Endometrial microvascular endothelial cells (primary cell): ENCODE measurements around the gene RAB26. TPM values are rescaled to one million over a fixed set of nuclear protein-coding genes. Genes with fewer than 3 reads are reported as not detected.

Source experiments
- in situ Hi-C: cut with HindIII; loops from 2 replicates; pipeline ENCODE4 v1.10.0; 2017; ENCODE audit warnings: low sequenced_read_pairs, low pct_unique_long_range_greater_than_20kb; ENCODE audit errors: inconsistent ontology term
- total RNA-seq: library from RNA; depleted of rRNA; stranded (reverse); fragments of >200 nt; gene quantifications from one replicate; pipeline ENCODE4 v1.2.3, GENCODE V29; 2015; ENCODE audit errors: inconsistent ontology term

The RAB26 gene
- total RNA-seq, 1 donor from 2014 or later = 0.74 TPM

GRCh38 chr16:2186505-2186904 is 38.1 kb downstream of the RAB26 start:
- in situ Hi-C loops = no loop called here

DNA sequence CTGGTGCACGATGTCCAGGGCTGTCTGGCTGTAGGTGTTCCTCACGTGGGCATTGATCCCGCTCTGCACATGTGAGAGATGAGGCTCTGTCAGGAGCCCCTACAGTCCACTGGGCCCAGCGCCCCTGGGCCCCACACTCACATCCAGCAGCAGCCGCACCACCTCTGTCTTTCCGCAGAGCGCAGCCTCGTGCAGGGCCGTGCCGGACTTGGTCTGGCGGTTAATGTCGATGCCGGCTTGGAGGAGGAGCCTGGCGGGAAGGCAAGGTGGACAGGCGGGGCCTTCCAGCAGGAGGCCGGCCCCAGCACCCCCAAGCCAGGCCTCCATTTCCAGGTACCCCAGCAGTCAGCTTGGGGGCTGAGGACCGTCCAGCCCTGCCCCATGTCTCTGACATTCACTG is 38.8 kb downstream of the RAB26 start:
- in situ Hi-C loops = no loop called here

- in situ Hi-C loops = no loop called here
Measured at GRCh38 chr16:2188395-2188794, 40.0 kb downstream of the RAB26 start.

DNA sequence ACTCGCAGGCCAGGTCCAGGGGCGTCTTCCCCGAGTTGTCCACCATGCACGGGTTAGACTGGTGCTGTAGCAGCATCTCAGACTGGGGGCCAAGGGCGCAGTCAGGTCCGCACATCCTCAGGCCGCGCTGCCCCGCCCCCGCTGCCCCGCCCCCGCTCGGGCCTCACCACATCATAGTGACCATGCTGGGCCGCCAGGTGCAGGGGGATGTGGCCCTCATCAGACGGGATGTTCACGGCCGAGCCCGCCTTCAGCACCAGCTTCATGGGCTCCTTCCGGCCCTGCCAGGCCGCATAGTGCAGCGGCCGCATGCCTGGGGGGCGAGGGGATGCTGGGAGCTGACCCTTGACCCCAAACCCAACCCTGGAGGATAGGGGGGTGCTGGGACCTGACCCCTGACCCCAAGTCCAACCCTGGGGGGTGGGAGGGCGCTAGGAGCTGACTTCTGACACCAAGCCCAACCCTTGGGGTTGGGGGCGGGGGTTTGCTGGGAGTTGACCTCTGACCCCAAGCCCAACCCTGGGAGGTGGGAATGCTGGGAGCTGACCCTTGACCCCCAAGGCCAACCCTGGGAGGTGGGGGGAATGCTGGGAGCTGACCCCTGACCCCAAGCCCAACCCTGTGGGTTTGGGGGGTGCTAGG is 40.9 kb downstream of the RAB26 start:
- in situ Hi-C loops = no loop called here

- in situ Hi-C loops = no loop called here
Measured at GRCh38 chr16:2190002-2190658, 41.7 kb downstream of the RAB26 start.

DNA sequence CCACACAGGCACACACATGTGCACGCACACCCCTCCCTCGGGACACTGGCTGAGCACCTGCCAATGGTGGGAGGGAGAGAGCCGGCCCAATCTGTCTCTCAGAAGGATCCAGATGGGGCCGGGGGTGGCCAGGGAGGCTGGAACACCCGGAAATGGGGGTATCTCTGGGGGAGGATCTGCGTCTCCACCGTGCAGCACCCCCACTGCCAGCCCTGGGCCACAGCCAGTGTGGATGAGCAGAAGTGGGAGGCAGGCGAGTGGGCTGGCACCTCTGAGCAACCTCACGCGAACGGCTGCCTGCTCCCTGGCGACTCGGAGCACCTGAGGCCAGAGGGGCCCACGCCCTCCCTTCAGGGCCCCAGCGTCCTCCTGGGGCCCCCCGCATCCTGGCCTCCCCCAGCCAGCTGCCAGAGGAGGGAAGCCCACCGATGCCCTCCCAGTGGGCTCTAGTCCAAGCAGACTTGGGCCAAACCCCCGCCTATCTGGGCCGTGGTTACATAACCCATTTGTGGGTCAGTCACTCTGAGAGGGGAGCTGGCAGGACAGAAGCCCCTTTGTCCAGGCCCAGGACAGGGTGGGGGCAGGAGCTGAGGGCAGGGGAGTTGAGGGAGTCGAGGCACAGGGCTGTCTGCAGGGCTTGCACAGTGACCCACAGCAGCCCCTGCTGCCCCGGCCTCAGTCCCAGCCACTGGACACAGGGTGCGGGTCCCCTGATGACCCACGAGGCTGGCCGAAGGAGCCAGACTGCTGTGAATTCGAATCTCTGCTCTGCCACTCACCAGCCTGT is 42.4 kb downstream of the RAB26 start:
- in situ Hi-C loops = no loop called here

DNA sequence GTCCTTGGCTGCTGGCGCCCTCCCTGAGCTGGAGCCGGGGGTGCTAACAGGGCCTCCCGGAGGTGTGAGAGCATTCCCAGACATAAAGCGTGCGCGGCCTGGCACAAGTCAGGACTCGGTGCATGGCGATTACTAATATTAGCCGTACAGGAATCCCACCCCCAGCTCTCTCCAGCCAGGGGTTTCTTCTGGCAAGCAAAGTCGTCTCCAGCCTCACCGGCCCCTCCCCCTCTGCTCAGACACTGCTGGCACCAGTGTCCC is 43.0 kb downstream of the RAB26 start:
- in situ Hi-C loops = no loop called here

GRCh38 chr16:2194166-2194834 is 45.9 kb downstream of the RAB26 start:
- in situ Hi-C loops = no loop called here

- in situ Hi-C loops = no loop called here
Measured at GRCh38 chr16:2194852-2195321, 46.5 kb downstream of the RAB26 start.

GRCh38 chr16:2195322-2196161 is 47.1 kb downstream of the RAB26 start:
- in situ Hi-C loops = no loop called here

DNA sequence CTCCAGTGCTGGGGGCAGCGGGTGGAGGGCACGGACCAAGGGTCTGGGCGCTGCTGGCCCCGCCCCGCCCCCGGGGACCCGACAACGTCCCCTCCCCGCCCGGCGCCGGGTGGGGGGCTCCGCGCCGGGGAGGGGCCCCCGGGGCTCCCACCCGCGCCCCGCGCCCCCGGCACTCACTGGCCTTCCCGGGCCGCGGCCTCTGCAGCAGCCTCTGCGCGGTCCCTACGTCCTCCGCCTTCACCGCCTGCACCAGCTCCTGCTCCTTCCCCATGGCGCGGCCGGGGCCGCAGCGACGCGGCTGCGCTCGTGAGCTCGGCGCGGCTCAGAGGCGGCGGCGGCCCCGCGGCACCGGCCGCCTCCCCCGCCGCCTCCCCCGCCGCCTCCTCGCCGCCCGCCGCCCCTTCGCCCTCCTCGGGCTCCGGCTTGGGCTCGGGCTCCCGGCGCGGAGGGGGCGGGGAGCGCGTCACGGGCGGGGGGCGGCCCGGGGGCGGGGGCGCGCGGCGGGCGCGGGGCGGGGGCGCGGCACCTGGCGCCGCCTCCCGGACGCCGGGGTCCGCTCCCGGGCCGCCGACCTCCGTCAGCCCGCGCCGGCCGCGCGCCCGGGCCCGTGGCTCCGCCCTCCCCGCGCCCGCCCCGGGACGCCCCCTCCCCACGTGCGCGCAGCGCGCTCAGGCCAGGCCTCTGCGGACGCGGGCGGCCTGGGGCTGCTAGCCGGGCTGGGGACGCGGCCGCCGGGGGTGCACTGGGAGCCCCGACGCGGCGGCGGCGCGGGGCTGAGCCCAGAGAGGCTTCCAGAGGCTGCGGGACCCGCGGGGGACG is 47.9 kb downstream of the RAB26 start, which contains the start of gene CASKIN1:
Gene CASKIN1, minus strand, starts transcription at position 444 of the 819 bp plus-strand sequence. Its CDS starts 173 bp downstream, at position 271.
- in situ Hi-C loops = no loop called here

- in situ Hi-C loops = no loop called here
Measured at GRCh38 chr16:2196981-2197511, 48.6 kb downstream of the RAB26 start.

DNA sequence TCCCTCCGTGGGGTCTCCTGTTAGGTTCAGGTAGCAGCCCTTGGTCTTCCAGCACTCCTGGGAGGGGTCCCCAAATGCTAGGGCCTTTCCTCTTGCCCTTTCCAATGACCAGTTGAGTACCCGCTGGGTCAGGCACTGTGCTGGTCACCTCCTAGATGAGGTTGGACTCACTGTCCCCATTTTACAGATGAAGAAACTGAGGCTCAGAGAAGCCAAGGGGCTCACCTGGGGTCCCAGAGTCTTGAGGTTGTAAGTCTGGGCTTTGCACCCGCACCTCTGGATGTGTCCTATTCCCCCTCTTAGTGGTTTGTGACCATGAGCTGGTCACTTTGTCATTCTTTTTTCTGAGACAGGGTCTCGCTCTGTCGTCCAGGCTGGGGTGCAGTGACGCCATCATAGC is 49.3 kb downstream of the RAB26 start:
- in situ Hi-C loops = no loop called here

DNA sequence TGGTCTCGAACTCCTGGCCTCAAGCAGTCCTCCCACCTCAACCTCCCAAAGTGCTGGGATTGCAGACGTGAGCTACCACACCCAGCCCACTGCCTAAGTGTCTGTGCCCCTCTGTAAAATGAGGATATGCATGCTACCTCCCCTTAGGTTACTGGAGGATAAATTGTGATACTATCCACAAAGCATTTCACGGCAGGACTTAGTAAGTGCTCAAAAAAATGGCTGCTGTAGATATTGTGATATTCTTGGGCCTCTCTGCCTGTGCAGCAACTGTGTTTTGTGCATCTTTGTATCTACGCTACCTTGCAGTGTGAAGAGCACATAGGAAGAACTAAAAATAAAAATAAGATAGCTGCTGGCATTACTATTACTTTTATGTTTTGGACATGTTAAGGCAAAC is 49.9 kb downstream of the RAB26 start:
- in situ Hi-C loops = no loop called here

- in situ Hi-C loops = no loop called here
Measured at GRCh38 chr16:2199095-2199494, 50.7 kb downstream of the RAB26 start.

DNA sequence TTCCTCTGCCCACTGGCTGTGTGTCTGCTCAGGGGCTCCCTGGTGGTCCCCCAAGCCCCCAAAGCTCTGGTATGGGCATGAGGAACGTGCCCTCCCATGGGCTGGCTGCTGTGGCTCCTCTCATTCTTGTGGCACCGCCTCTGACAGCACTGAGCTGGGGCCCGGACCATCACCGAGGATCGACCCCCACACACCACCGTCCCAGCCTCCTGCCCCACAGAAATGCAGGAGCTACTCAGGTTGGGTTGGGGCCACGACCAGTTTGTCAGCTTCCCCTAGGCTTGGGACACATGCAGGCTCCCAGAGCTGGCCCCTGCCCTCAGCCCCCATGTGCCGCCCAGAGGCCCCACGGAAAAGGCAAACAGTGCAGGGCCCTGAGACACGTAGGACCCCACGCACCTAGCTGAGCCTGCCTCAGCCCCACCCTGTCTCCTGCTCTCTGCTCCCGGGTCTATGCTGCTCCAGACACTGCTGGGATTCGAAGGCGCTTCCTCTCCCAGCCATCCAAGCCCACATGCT is 51.3 kb downstream of the RAB26 start:
- in situ Hi-C loops = no loop called here

DNA sequence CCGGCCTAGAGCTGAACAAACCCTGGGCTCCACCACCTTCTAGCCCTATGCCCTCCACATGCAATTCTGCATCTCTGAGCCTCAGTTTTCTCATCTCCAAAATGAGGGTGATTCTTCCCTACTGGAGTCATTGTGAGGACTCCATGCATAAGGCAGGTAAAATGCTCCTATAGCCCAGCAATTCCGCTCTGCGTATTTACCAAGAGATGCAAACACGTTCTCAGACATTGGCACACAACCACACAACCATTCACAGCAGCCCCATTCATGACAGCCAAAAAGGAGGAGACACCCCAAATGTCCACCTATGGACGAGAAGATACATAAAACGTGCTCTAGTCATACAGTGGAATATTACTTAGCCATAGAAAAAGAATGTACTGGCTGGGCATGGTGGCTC is 51.9 kb downstream of the RAB26 start:
- in situ Hi-C loops = no loop called here
